HG02938 (cell line): ENCODE data around the gene SYNE2.

ENCODE experiments used
- ATAC-seq: cut with Tn5 transposase; IDR thresholded peaks from one replicate; pipeline ENCODE4 v1.9.1; 2021; ENCODE audit warnings: mild to moderate bottlenecking, moderate library complexity; ENCODE audit not compliant: unreplicated experiment

SYNE2 gene

DNA sequence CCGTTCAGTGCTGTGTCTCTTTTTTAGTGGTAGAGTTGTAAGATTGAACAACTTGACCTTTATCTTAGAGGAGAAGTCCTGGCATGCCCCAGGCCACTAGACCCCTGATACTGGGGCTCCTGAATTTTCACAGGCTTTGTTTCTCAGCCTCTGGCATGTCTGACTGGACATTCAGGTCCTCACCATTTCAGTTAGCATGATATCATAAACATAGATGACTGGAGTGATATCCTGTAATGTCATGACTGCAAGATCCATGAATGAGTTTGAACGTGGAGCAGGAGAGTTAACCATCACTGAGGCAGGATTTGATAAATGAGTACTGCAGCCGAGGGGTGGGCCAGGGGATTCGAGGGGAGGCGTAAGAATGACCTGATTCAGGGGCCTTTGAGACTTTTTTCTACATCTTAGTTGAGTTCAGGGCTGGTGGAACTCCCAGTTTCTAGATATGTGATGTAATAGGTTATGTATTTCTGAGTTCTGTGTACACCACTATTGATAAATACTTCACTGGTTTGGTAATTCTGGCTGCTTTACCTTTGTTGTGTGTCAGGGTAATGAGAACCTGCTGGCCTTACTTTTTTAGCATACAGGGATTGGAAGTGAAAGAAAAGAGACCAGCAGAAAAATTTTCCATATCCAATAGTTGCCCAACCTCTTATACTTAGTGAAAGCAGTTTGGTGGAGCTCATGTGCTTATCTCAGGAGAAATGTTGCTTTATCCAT is 217.0 kb downstream of the SYNE2 start:
- no peak for ATAC-seq

DNA sequence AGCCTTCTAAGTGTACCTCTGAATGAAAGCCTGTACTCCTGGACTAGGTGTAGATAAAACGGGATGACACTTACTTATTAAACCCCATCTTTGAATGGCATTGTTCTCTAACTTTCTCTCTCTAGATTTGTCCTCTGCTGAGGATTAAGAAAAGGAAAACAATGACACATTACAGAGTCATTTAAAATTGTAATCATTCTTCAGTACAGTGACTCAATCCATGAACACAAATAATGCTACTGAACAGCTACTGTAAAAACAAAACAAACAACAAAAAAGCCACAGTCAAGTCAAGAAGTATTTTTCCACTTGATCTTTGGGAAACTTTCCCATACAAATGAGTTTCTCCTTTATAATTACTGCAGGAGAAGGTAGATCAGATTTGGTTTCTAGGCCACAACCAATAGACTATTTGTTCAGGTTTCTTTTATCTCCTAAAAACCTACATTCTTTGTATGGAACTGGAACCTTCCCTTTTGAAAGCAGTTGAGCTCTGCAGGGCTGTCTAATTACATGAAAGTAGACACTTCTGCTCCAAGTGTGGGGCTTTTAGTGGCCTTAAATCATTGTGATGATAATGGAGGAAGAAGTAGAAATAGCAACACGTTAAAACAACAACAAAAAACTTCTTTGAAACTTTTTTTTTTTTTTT is 222.3 kb downstream of the SYNE2 start:
- no peak for ATAC-seq

DNA sequence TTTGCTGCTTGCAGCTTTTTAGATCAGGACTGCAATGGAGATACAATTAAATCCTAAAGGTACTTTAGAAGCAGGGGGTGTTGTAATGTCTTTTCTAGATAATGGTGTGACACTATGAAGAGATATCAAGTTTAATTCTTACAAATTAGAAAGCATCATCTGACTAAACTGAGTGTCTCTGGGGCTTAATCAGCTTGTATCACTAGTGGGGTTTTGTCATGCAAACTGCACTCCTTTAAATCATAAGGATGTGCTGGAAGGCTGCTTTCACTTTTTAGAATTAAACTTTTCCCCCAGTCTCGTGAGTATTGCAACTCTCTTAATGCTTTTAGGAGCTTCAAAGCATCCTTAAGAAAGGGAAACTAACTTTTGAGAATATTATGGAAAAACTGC is 222.8 kb downstream of the SYNE2 start:
- no peak for ATAC-seq

DNA sequence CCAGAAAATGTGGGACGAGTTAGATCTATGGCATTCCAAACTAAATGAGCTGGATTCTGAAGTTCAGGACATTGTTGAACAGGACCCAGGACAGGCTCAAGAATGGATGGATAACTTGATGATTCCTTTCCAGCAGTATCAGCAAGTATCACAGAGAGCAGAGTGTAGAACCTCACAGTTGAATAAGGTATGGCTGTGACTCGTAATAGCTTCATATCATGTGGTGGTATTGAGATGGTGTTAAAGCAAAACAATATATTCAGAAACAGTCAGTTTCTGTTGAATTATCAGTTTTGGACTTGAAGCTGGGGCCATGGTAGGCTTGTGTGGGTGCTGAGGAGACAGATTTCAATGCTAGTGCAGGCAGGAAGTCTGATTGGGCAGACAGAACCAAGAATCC is 227.6 kb downstream of the SYNE2 start:
- ATAC-seq: no peak

DNA sequence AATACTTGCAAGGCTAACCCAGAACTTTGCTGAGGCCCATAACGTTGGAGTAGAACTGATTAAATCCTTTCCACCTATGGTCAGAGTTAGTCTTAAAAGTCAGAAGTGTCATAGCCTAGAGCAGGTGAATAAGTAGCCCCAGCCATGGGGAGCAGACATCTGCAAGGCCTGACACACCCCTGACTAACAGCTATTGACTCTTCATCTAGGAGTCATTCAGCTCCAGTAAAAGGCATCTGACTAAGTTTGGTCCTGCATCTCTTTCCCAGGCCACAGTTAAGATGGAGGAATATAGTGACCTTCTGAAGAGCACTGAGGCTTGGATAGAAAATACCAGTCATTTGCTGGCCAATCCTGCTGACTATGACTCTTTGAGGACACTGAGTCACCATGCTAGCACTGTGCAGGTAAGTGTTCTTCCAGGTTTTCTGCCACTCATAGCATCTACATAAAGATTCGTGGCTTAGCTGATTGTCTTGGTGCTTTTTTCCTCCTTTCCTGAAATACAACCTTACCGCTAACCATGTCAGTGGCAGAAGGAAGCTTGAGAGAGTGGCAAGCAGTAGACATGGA is 228.5 kb downstream of the SYNE2 start:
- ATAC-seq: no peak

DNA sequence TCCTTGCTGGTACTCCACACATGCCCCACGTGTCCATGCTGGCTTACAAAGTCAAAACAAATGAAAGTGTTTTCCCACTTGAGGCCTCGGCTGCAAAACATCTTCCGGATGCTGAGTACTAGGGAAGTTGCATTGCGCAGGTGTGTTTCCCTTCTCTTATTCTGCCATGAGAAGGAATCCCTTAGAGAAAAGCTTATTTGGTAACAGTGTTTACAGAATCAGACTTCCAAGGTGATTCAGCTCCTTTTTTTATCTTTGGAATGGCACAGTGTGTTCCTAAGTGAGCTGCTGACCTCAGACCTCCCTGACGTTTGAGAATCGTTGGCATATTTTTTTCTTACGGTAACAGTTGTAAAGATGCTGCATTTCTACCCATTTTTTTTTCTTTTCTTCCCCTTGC is 230.0 kb downstream of the SYNE2 start:
- no peak for ATAC-seq

DNA sequence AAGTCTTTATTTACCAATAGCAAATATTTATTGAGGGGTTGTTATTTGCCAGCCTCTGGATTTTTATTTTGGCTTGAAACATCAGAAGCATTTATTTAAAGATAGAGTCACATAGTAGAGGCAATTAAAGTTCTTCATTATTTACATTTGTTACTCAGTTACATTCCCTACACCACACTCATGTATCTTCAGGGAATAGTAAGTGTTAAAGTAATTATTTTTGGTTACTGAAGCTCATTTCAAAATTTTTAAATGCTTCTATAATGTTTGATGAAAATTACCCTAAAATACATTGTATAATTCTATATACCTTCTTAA is 235.8 kb downstream of the SYNE2 start:
- no peak for ATAC-seq

DNA sequence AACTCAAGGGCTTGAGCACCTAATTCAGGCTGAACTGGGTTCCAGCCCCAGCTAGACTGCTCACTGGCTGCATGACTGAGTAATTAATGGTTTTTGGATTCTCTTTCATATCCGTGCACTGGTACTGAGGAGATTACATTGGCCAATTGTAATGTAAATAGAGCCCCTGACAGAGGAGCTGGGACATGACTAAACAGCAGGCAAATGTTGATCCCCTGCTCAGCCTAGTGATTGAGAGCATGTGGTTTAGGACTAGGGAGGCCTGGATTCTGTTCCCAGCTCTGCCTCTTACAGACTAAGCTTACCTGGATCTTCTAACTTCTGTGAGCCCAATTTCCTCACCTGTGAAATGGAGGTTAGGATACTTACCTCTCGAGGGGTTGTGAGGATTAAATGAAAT is 237.1 kb downstream of the SYNE2 start:
- ATAC-seq: no peak

DNA sequence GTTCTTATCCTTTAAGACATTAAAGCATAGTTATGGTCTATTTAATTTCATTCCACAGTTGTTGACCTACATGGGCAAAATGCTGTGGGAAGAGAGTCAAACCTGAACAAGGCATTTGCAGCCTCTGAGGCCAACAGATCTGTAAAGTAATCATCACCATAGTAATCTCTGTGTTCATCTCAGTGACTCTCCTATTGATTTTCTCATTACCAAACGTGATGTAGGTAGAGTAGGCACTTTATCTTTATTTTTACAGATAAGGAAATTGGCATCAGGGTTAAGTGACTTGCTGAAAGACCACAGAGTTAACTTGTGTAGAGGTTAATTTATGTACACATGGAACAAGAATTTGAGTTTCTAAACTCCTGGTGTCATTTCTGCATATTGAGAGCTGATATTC is 238.4 kb downstream of the SYNE2 start:
- ATAC-seq: no peak

DNA sequence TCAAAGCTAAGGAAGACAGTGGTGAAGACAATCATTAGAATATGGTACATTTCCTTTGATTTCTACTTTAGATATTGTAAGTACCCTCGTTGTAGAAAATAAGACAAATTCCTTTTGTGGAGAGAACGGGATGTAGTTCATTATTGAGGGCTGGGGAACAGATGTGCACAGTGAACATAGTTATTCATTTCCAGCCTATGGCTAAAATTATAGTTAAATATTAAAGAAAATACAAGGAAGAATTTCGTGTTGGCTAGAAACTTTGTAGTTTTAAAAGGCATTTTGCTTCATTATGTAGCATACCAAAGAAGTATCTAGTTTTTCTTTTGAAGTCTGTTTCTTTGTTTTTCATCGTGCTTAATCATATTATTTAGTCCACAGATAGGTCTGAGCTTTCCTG is 239.5 kb downstream of the SYNE2 start:
- no peak for ATAC-seq

DNA sequence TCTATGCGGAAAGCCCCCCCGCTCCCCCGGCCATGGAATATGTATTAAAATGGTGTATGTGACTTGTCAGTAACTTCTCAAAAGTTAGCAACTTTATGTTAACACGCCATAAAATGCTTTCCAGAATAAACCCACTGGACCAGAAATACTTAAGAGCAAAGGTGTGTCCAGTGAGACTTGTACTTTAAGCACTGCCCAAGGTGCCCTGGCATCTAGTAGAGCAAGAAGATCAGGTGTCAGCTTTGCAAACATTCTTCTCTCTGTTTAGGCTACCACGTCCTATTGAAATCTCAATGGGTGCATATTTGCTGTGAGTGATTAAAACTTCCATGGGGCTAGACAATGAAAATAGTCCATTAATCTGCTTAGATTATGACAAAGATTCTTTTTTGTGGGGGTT is 240.1 kb downstream of the SYNE2 start:
- ATAC-seq: no peak

DNA sequence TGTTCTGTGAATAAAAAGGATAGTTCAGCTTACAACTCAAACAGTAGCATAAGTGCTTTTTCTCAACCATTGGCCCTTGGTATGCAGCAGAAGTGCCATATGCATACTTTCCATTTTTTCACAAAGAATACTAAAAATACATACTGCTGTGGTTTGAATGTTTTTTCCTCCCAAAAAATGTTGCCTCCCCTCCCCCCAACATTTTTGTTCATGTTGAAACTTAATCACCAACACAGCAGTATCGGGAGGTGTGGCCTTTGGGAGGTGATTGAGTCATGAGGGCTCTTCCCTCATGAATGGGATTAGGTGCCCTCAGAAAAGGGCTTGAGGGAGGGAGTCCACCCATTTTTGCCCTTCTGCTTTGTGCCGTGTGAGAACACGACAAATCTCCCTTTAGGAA is 242.8 kb downstream of the SYNE2 start:
- no peak for ATAC-seq

DNA sequence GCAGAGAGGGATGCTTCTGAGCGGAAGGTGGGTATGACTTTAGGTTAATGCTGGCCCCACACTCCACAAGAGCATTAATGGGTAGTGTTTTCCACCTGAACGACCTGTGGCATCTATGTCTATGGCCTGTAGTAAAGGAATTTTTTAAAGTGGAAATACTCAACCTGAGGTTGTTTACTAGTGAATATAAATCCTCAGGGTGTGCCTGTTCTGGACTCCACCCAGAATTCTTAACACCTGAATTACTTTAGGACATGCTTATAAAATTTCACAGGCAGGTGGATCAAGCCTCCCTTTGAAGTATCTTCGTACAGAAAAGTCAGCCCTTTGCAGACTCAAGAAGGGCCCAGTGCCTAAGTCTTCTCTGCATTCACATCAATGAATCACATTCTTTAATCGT is 245.3 kb downstream of the SYNE2 start:
- no peak for ATAC-seq

DNA sequence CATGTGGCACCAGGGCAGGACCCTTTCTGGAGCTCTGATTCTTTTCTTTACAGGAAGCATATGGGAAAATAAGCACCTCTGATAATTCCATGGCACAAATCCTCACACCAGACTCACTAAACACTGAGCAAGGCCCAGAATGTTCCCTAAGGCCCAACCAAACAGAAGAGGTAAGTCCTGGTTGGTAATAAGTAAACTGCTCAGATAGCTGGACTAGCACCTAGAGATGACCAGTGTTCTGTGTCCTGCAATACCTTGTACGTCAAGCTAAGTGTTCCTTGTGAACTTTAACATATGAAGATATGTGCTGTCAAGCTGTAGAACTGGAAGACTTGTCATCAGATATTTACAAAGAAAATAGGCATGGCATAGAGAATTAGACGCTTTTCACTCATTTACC is 254.6 kb downstream of the SYNE2 start:
- ATAC-seq: no peak

DNA sequence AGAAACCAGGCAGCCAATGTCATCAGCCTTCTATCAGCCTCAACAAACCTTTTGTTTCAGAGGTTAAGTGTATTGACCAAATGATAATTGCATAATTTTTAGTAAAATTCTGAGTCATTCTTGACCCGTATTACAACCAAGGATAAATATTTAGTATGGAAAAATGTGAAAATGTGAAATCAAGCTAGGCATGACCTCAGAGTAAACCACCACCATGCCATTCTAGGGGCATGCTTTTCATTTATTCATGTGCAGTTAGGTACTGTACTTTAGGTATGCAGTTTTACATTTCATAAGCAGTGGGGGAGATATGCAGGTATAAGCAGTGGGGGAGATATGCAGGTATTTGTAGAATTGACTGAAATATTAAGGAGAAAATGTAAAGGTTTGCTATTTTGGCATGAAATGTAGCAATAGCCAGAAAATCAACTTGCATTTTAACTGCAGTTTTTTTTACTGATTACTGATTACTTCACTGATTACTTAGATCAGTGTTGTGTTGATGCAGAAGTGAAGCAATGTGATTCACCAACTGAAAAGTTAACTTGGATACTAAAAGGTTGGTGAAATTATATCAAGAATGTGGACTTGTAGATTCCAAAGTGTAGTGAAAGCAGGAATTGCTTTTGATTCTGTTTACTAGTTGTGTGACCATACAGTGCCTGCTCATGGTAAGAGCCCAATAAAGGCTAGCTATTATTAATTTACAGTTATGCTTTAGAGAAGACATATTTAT is 257.2 kb downstream of the SYNE2 start:
- no peak for ATAC-seq

DNA sequence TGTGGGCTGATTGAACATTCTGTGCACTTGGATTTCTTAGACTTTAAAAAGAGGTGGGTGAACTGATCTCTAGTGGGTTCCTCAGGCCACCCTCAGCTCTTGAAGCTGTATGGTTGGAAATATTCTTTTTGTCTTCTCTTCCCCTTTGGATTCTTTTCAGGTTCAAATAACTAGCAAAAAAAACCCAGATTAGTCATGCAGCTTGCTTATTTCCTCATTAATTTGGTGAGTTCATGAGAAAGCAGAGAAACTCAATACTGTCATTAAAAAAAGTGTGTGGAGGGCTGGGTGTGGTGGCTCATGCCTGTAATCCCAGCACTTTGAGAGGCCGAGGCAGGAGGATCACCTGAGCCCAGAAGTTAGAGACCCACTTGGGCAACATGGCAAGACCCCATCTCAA is 258.0 kb downstream of the SYNE2 start:
- ATAC-seq: no peak

DNA sequence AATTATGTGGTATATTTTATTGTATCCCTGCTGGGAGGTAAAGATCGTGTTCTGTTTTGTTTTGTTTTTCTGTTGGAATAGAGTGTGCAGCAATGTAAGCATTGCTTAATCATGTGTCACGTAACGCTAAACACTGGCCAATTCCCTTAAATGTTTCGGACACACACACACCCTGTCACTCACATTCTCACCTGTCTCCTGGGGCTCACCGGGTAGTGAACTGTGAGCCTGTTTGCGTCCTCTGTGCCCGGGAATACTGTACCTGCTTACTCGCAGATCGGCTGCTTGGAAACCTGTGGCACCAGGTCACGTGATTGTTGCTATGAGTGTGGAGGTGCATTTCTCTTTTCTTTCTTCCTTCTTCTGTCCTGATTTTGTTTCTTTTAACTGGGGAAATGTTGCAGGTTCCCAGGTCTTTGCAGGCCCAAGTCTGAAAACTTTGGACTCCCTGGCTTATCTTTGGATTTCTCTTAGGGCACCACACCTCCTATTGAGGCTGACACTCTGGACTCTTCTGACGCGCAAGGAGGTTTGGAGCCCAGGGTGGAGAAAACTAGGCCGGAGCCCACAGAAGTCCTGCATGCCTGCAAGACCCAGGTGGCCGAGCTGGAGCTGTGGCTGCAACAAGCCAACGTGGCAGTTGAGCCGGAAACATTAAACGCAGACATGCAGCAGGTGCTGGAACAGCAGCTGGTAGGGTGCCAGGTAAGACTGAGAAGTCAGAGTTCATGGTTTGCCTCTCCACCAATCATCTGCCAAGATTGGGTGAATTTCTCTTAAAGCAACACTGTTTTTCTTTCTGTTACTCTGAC is 260.3 kb downstream of the SYNE2 start:
- no peak for ATAC-seq

DNA sequence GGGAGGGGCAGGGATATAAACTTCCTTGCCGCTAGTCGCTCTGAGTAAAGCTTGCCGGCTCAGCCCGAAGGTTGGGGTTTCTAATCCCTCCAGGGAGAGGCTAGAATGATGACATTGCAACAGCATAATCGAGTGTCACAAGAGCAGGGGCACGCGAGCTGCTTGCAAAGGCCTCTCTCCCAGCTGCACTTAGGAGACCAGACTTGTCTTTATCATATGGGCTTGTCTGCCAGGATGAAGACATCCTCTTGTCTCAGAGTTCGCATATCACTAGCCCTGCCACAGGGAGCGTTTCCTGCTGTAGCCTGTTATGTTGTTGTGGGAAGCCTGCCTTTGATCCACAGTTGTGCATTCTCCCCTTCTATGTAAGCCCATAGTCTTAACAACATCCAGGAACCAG is 261.4 kb downstream of the SYNE2 start:
- ATAC-seq: no peak

DNA sequence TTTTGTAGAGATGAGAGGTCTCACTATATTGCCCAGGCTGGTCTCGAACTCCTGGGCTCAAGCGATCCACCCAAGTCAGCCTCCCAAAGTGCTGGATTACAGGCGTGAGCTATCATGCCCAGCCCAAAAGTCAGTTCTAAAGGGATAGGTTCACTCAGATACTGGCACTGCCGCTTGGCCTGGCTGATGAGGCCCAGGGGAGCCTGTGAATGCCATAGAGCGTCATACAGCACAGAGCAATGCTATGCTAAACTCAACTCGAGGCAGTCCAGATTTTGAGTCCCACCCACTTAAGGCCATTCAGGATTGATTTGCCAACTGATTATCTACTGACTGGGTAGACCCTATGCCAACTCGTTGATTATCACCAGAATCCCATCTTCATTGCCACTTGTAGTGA is 262.0 kb downstream of the SYNE2 start:
- no peak for ATAC-seq

DNA sequence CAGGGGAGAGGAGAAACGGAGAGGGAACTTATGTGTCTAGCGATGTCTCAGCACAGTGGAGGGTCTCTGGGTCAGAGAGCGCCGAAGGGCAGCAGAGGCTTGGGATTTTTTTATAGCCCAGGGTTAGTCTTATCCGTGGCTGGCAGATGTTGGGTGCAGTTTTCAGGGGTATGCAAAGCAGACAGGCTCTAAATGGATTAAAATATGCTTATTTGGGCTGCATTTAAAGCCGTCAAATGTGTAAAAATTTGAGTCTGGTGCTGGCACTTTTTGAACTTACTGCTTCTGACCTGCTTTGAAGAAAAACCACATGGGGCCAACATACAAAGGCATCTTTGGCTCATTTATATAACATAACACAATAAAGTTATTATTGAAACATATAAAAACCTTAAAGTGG is 262.6 kb downstream of the SYNE2 start:
- ATAC-seq: no peak

DNA sequence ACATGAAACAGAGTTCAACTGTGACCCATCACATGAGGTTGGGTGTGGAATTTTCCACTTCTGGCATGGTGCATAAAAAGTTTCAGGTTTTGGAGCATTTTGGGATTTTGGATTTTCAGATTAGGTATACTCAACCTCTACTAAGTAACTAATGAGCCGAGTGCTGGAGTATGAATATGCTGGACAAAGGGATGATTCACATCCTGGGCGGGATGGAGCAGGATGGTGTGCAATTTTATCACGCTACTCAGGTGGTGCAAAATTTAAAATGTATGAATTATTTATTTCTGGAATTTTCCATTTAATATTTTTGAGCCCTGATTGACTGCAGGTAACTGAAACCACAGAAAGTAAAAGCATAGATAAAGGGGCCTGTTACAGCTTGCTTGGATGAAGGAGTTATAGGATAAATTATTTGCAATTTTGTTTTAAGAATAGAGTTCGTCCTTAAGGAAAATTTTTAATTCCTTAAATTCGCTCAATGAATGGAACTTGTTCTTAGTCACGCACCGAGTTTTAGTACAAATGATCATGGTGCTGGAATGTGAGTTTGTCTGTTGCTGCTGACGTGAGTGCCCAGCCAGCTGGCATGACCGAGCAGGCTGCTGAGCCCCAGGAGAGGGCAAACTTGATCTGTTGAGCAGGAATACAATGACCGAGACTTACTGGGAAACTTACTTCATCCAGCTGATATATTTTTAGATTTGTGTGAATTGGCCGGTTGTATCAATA is 265.0 kb downstream of the SYNE2 start:
- no peak for ATAC-seq
